Lower leg skin (tissue), 4 donors: ENCODE measurements around the gene SH3BP2. TPM values are rescaled to one million over a fixed set of nuclear protein-coding genes. Genes with fewer than 3 reads are reported as not detected.

Source experiments
- DNase-seq, 2 donors: peaks; one replicate each; pipeline ENCODE4 v3.0.0-alpha.2; 2019; ENCODE audit warnings: low spot score in 2 of 2
- H3K4me3 ChIP-seq: fragments of 200-600 bp; sonication (generic); 2 replicates; pipeline ENCODE4 v1.5.1; 2017; ENCODE audit warnings: mild to moderate bottlenecking, low read depth; ENCODE audit not compliant: poor library complexity, severe bottlenecking
- POLR2A ChIP-seq, 2 donors: fragments of 450-650 bp; IDR thresholded peaks; one replicate each; pipeline ENCODE4 v1.6.1; 2016 to 2017; ENCODE audit warnings: antibody characterized with exemption in 2 of 2, mild to moderate bottlenecking in 1 of 2, moderate library complexity in 1 of 2
- WGBS, 2 donors: methylation state at CpG; one replicate each; pipeline ENCODE4 v1.1.5; 2018; 5-methylcytosine and 5-hydroxymethylcytosine counted together
- intact Hi-C: fragments of 100-400 bp; cut with DNase I; formaldehyde crosslinking; loops from one replicate; pipeline ENCODE4 v1.15.0; 2023; ENCODE audit warnings: low total_unique reads
- total RNA-seq, 4 donors: library from RNA; depleted of rRNA; stranded (reverse); fragments of >200 nt; gene quantifications; one replicate each; pipeline ENCODE4 v1.1.0, GENCODE V29; 2016
- TF ChIP-seq, protein P1 (sequence below), 3 donors: fragments of 450-650 bp; IDR thresholded peaks; one replicate each; pipeline ENCODE4 v1.5.1; 2016; ENCODE audit warnings: antibody characterized with exemption in 3 of 3, mild to moderate bottlenecking in 3 of 3, moderate library complexity in 2 of 3

Gene SH3BP2
- total RNA-seq, 4 donors from 2014 or later: 106 to 291 (median 178) TPM

DNA sequence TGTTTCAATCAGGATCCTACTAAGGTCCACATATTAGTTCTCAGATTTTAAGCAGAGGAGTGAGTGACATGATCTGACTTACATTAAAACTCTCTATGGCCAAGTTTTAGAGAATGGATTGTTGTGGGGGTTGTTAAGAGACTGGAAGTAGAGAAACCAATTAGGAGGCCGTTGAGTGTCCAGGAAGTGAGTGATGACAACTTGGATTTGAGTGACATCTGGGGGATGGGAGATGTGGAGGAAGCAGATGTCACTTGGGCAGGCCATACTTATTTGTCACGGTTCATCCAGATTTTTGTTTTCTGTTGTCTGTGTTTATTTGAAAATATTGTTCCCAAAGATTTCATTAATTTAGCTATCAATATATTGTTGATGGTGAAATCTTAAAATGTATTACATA, 79.0 kb downstream of the SH3BP2 start:
- DNase-seq: no peak
- intact Hi-C loops: no loop called here
- TF ChIP-seq, protein P1, sequence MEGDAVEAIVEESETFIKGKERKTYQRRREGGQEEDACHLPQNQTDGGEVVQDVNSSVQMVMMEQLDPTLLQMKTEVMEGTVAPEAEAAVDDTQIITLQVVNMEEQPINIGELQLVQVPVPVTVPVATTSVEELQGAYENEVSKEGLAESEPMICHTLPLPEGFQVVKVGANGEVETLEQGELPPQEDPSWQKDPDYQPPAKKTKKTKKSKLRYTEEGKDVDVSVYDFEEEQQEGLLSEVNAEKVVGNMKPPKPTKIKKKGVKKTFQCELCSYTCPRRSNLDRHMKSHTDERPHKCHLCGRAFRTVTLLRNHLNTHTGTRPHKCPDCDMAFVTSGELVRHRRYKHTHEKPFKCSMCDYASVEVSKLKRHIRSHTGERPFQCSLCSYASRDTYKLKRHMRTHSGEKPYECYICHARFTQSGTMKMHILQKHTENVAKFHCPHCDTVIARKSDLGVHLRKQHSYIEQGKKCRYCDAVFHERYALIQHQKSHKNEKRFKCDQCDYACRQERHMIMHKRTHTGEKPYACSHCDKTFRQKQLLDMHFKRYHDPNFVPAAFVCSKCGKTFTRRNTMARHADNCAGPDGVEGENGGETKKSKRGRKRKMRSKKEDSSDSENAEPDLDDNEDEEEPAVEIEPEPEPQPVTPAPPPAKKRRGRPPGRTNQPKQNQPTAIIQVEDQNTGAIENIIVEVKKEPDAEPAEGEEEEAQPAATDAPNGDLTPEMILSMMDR (IDR thresholded peaks at IDR 0.05): no peak
- no peak for TF ChIP-seq POLR2A (IDR thresholded peaks at IDR 0.05)

DNA sequence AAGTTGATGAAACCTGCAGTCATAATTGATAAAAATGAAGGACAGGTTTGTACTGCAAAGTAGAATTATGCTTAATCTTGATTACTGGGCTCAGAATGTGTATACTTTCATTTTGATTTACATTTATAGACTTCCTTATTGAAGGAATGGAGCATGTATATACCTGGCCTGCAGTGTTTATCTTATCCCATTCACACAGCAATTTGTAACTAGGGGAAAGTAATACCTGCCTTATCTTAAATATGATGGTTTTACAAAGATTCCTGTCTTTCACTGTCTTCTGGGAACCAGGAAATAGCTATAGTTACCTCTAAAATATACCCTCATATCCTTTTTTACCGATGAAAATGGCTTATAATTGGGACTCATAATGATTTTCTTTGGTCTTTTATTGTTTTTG, 80.4 kb downstream of the SH3BP2 start:
- 70 to 79% methylated on average over 1 of the region's 1 CpG for WGBS, 2 donors
- intact Hi-C loops: no loop called here
- DNase-seq: no peak
- TF ChIP-seq, protein P1 (IDR thresholded peaks at IDR 0.05): no peak
- no peak for TF ChIP-seq POLR2A (IDR thresholded peaks at IDR 0.05)
- no peak overlapping the region for H3K4me3 ChIP-seq

More for the DNA sequence above, 79.0 kb downstream of the SH3BP2 start:
- 36 to 40% methylated on average over 2 of the region's 2 CpGs for WGBS, 2 donors
- no peak overlapping the region for H3K4me3 ChIP-seq

DNA sequence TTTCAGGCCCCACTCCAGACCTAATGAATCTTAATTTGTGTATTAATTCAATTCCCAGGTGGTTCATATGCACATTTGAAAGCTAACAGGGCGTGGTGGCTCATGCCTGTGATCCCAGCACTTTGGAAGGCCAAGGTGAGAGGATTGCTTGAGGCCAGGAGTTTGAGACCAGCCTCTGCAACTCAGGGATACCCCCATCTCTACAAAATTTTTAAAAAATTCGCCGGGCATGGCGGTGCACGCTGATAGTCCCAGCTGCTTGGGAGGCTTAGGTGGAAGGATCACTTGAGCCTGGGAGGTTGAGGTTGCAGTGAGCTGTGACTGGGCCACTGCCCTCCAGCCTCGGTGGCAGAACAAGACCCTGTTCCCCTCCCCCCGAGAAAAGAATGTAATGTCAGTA, 82.0 kb downstream of the SH3BP2 start:
- DNase-seq: no peak
- WGBS, 2 donors: 93 to 95% methylated on average over 7 of the region's 7 CpGs
- TF ChIP-seq, protein P1 (IDR thresholded peaks at IDR 0.05): no peak
- TF ChIP-seq POLR2A (IDR thresholded peaks at IDR 0.05): no peak
- no peak overlapping the region for H3K4me3 ChIP-seq
- intact Hi-C loops: no loop called here

DNA sequence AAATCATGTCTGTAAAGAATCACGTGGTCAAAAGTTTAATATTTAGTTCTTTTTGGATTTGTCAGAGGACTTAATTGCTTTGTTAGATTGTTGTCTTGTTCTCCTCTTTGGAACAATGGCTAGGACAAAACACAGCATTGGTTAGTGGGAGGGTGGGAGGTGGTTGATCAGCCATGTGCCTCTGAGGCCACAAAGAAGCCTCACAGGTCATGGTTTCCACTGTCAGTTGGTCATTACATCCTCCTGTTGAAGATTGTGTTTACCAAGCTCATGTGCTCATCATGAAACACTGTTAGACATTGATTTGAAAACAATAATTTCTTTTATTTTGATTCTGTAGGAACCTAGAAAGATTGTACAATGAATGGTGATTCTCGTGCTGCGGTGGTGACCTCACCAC, 82.7 kb downstream of the SH3BP2 start:
- intact Hi-C loops: no loop called here
- 91 to 95% methylated on average over 3 of the region's 3 CpGs for WGBS, 2 donors
- no peak for DNase-seq
- no peak overlapping the region for H3K4me3 ChIP-seq
- TF ChIP-seq, protein P1 (IDR thresholded peaks at IDR 0.05): no peak
- no peak for TF ChIP-seq POLR2A (IDR thresholded peaks at IDR 0.05)

DNA sequence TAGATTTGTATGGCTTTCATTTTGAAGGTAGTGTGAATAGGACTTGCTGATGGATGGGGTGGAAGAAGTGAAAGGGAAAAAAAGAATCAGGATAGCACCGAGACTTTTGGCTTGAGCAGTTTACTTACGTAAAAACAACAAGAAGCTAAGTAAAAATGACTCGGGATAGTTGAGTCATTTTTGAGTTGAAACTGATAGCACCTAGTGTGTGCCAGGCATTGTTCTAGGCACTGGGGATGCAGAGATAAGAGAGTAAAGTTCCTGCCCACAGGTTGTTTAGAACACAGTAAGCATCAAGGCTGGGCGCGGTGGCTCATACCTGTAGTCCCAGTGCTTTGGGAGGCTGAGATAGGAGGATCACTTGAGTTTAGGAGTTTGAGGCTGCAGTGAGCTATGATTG, 85.5 kb downstream of the SH3BP2 start:
- no peak for TF ChIP-seq POLR2A (IDR thresholded peaks at IDR 0.05)
- TF ChIP-seq, protein P1 (IDR thresholded peaks at IDR 0.05): no peak
- no peak for DNase-seq
- 84 to 93% methylated on average over 5 of the region's 5 CpGs for WGBS, 2 donors
- intact Hi-C loops: no loop called here
- H3K4me3 ChIP-seq: no peak overlapping the region

DNA sequence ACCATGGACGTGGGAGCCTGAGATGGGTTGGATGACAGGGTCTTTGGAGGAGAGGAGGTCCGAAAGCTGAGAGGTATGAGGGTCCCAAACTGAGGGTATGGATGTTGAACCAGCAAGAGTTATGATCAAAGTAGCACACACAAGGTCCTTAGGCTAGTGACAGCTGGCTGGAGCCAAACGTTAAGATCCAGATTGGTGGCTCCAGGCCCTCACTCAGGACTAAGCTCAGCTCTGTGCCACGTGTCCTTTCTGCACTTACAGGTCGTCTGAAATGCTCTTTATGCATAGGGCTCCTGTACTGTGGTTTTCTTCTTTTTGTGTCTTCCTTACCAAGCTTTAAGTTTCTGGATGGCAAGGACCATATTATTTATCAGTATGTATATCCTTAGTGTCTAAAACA, 86.1 kb downstream of the SH3BP2 start:
- intact Hi-C loops: no loop called here
- 77 to 82% methylated on average over 5 of the region's 5 CpGs for WGBS, 2 donors

More for the DNA sequence above, 86.1 kb downstream of the SH3BP2 start:
- DNase-seq: no peak
- no peak overlapping the region for H3K4me3 ChIP-seq
- TF ChIP-seq POLR2A (IDR thresholded peaks at IDR 0.05): no peak
- TF ChIP-seq, protein P1 (IDR thresholded peaks at IDR 0.05): no peak
